Measurements from ENCODE around the gene GPR87. TPM values are rescaled to one million over a fixed set of nuclear protein-coding genes. Genes with fewer than 3 reads are reported as not detected.
A peak's percentile ranks its signal among the peaks of the same experiment; 100 is the strongest.

GPR87 gene
- total RNA-seq, 1 donor from 2014 or later: 15.5 TPM

- Histone ChIP-seq H3K4me1 (ENCODE audit: insufficient read depth, low read length) (peaks cover 3% of the 10 kb centered on the region), H3K4me3 (ENCODE audit: insufficient read depth, low read depth, low read length) (no peak overlapping the region), H4K20me1 (ENCODE audit: insufficient read depth, low read length) (no peaks in the 10 kb centered on the region), H3K4me2 (ENCODE audit: low read length) (no peak overlapping the region), H3K79me2 (ENCODE audit: insufficient read depth, low read length) (no peaks in the 10 kb centered on the region), H3K9ac (ENCODE audit: low read length) (no peak overlapping the region), H3K36me3 (ENCODE audit: insufficient read depth, low read length) (no peaks in the 10 kb centered on the region), H3K9me3 (ENCODE audit: insufficient read depth, low read depth, low read length) (no peaks in the 10 kb centered on the region), H2AFZ (ENCODE audit: low read depth, low read length) (no peak overlapping the region), H3K27me3 (ENCODE audit: insufficient read depth, low read length) (no peaks in the 10 kb centered on the region), H3K27ac (ENCODE audit: low read depth, low read length) (no peak overlapping the region)
- DNase-seq (ENCODE audit: low read depth) (no peak), FAIRE-seq (no peak)
- no peak overlapping the region for H3K27ac Mint-ChIP-seq (ENCODE audit: unreplicated experiment)
- no peak overlapping the region for H3K4me3 Mint-ChIP-seq (ENCODE audit: unreplicated experiment)
- no peaks in the 10 kb centered on the region for H3K36me3 Mint-ChIP-seq (ENCODE audit: low read depth, unreplicated experiment)
- H3K4me1 Mint-ChIP-seq (ENCODE audit: low read depth, unreplicated experiment): peaks cover 10% of the 10 kb centered on the region
- TF ChIP-seq CTCF (IDR thresholded peaks at IDR 0.05; ENCODE audit: insufficient read depth, low read depth, low read length) (no peak), EZH2 (IDR thresholded peaks at IDR 0.05; ENCODE audit: insufficient read depth, low read length) (no peak)
- H3K27me3 Mint-ChIP-seq (ENCODE audit: low read depth, unreplicated experiment): no peaks in the 10 kb centered on the region
- no peaks in the 10 kb centered on the region for H3K9me3 Mint-ChIP-seq (ENCODE audit: unreplicated experiment)
Measured at GRCh38 chr3:151321526-151321925, 4.9 kb upstream of the GPR87 start.

- no peak overlapping the region for H3K4me2 ChIP-seq (ENCODE audit: low read length)
- no peak overlapping the region for H3K9ac ChIP-seq (ENCODE audit: low read length)
- H3K27me3 Mint-ChIP-seq (ENCODE audit: low read depth, unreplicated experiment): no peaks in the 10 kb centered on the region
- no peaks in the 10 kb centered on the region for H3K9me3 Mint-ChIP-seq (ENCODE audit: unreplicated experiment)
- H2AFZ ChIP-seq (ENCODE audit: low read depth, low read length): no peak overlapping the region
- no peak overlapping the region for H3K27ac Mint-ChIP-seq (ENCODE audit: unreplicated experiment)
- H3K36me3 ChIP-seq (ENCODE audit: insufficient read depth, low read length): no peaks in the 10 kb centered on the region
- no peaks in the 10 kb centered on the region for H3K9me3 ChIP-seq (ENCODE audit: insufficient read depth, low read depth, low read length)
- H3K4me1 Mint-ChIP-seq (ENCODE audit: low read depth, unreplicated experiment): peaks cover 16% of the 10 kb centered on the region
- no peaks in the 10 kb centered on the region for H3K27me3 ChIP-seq (ENCODE audit: insufficient read depth, low read length)
- no peaks in the 10 kb centered on the region for H3K36me3 Mint-ChIP-seq (ENCODE audit: low read depth, unreplicated experiment)
- no peak overlapping the region for H3K27ac ChIP-seq (ENCODE audit: low read depth, low read length)
- H3K4me3 ChIP-seq (ENCODE audit: insufficient read depth, low read depth, low read length): no peak overlapping the region
- no peak for DNase-seq (ENCODE audit: low read depth)
- H3K79me2 ChIP-seq (ENCODE audit: insufficient read depth, low read length): no peaks in the 10 kb centered on the region
- no peaks in the 10 kb centered on the region for H4K20me1 ChIP-seq (ENCODE audit: insufficient read depth, low read length)
- H3K4me1 ChIP-seq (ENCODE audit: insufficient read depth, low read length): peaks cover 3% of the 10 kb centered on the region
- no peak for TF ChIP-seq EZH2 (IDR thresholded peaks at IDR 0.05; ENCODE audit: insufficient read depth, low read length)
- no peak for TF ChIP-seq CTCF (IDR thresholded peaks at IDR 0.05; ENCODE audit: insufficient read depth, low read depth, low read length)
- no peak overlapping the region for H3K4me3 Mint-ChIP-seq (ENCODE audit: unreplicated experiment)
- peak; percentile 20 for FAIRE-seq
Measured at GRCh38 chr3:151320131-151320530, 3.5 kb upstream of the GPR87 start.

GRCh38 chr3:151319628-151320027 is 3.0 kb upstream of the GPR87 start:
- FAIRE-seq: no peak
- Histone ChIP-seq H3K79me2 (ENCODE audit: insufficient read depth, low read length) (no peaks in the 10 kb centered on the region), H3K4me2 (ENCODE audit: low read length) (no peak overlapping the region), H3K27ac (ENCODE audit: low read depth, low read length) (no peak overlapping the region), H3K36me3 (ENCODE audit: insufficient read depth, low read length) (no peaks in the 10 kb centered on the region), H2AFZ (ENCODE audit: low read depth, low read length) (no peak overlapping the region), H3K9me3 (ENCODE audit: insufficient read depth, low read depth, low read length) (no peaks in the 10 kb centered on the region), H3K4me1 (ENCODE audit: insufficient read depth, low read length) (peaks cover 3% of the 10 kb centered on the region), H3K9ac (ENCODE audit: low read length) (no peak overlapping the region), H3K4me3 (ENCODE audit: insufficient read depth, low read depth, low read length) (no peak overlapping the region), H4K20me1 (ENCODE audit: insufficient read depth, low read length) (no peaks in the 10 kb centered on the region), H3K27me3 (ENCODE audit: insufficient read depth, low read length) (no peaks in the 10 kb centered on the region)
- H3K27ac Mint-ChIP-seq (ENCODE audit: unreplicated experiment): no peak overlapping the region
- peak; percentile 36 for DNase-seq (ENCODE audit: low read depth)
- TF ChIP-seq CTCF (IDR thresholded peaks at IDR 0.05; ENCODE audit: insufficient read depth, low read depth, low read length) (no peak), EZH2 (IDR thresholded peaks at IDR 0.05; ENCODE audit: insufficient read depth, low read length) (no peak)
- H3K27me3 Mint-ChIP-seq (ENCODE audit: low read depth, unreplicated experiment): no peaks in the 10 kb centered on the region
- H3K36me3 Mint-ChIP-seq (ENCODE audit: low read depth, unreplicated experiment): peaks cover 3% of the 10 kb centered on the region
- H3K4me3 Mint-ChIP-seq (ENCODE audit: unreplicated experiment): no peak overlapping the region
- H3K9me3 Mint-ChIP-seq (ENCODE audit: unreplicated experiment): no peaks in the 10 kb centered on the region
- H3K4me1 Mint-ChIP-seq (ENCODE audit: low read depth, unreplicated experiment): peaks cover 20% of the 10 kb centered on the region

All from astrocyte (in vitro differentiated cells and primary cell).